ENCODE data around the gene QSOX1.

Gene QSOX1

DNA sequence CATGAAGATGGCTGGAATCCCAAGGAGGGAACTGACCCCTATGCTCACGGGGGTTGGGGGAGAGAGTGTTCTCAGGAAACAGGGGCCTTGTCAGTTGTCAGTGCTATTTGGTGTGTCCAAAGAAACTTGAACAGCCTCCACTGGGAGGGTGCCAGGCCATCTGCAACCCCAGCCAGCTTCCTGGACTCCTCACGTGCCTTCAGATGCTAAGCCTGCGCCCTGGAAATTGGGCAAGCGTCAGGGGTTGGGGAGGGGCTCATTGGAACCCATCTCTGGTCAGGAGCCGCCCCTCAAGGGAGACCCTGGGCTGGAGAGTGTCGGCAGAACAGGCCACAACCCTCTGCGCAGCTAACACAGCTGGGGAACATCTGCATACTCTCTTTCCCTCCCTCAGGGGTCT is 62.3 kb downstream of the QSOX1 start:
- no peaks in the 10 kb centered on the region for H4K20me1 ChIP-seq (ENCODE audit: insufficient read depth)
- H3K4me1 ChIP-seq (ENCODE audit: low read depth, poor library complexity, severe bottlenecking) = peaks cover 12% of the 10 kb centered on the region
- TF ChIP-seq, protein P1, sequence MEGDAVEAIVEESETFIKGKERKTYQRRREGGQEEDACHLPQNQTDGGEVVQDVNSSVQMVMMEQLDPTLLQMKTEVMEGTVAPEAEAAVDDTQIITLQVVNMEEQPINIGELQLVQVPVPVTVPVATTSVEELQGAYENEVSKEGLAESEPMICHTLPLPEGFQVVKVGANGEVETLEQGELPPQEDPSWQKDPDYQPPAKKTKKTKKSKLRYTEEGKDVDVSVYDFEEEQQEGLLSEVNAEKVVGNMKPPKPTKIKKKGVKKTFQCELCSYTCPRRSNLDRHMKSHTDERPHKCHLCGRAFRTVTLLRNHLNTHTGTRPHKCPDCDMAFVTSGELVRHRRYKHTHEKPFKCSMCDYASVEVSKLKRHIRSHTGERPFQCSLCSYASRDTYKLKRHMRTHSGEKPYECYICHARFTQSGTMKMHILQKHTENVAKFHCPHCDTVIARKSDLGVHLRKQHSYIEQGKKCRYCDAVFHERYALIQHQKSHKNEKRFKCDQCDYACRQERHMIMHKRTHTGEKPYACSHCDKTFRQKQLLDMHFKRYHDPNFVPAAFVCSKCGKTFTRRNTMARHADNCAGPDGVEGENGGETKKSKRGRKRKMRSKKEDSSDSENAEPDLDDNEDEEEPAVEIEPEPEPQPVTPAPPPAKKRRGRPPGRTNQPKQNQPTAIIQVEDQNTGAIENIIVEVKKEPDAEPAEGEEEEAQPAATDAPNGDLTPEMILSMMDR (conservative IDR thresholded peaks at IDR 0.05; ENCODE audit: low read depth, low read length) = no peak
- no peak overlapping the region for H3K27ac ChIP-seq
- no peak overlapping the region for H3K4me3 ChIP-seq (IDR thresholded peaks at IDR 0.05; ENCODE audit: insufficient read depth, low read depth, low read length)
- H3K4me2 ChIP-seq = no peak overlapping the region
- H3K27me3 ChIP-seq (ENCODE audit: insufficient read depth, low read depth) = no peaks in the 10 kb centered on the region
- H3K9ac ChIP-seq = no peak overlapping the region
- no peaks in the 10 kb centered on the region for H3K36me3 ChIP-seq (ENCODE audit: insufficient read depth)
- H2AFZ ChIP-seq (ENCODE audit: low read depth) = no peak overlapping the region
- no peaks in the 10 kb centered on the region for H3K79me2 ChIP-seq (ENCODE audit: insufficient read depth, low read depth)

DNA sequence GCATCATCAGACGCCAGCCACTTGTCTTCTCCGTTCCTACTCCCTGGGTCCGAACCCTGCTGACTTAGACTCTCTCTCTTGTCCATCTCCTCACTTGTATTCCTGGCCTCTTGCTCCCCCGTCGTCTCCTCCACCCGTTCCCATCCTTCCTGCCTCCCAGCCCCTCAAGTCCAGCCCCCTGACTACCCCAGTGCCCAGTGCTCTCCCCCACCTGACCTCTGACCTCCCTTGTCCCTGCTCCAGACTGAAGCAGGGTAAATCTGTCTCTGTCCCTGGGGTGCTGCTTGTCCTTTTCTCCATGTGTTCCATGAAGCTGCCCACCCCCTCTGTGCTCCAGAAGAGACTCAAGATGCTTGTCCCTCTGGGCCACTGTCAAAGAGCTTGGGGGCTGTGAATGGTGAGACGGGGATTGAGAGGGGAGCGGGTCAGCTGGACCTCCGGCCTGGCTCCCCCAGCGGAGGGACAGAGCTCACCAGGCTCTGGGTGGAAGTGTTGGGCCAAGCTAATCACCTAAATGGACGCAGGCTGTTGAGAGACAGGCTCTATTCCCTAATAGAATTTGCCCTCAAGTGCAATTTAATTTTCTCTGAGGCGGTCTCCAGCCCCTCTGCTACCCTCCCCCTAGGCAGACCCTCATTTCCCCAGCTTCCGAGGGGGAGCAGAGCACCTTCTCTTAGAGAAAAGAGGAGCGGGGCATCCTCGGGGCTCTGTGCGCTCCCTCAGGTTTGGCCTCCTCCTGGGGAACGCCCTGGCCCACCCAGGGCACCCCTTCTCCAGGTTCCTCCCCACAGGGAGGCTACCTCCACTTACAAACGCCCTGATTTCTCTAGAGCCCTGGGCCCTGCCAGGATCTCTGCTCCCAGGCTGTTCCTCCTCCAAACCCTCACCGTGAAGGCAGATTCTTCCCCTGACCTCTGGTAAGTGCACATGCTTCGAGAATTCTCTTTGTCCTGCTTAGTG is 64.4 kb downstream of the QSOX1 start:
- no peak overlapping the region for H3K27ac ChIP-seq
- H4K20me1 ChIP-seq (ENCODE audit: insufficient read depth) = no peaks in the 10 kb centered on the region
- no peaks in the 10 kb centered on the region for H3K36me3 ChIP-seq (ENCODE audit: insufficient read depth)
- no peak overlapping the region for H2AFZ ChIP-seq (ENCODE audit: low read depth)
- H3K4me1 ChIP-seq (ENCODE audit: low read depth, poor library complexity, severe bottlenecking) = peaks cover 22% of the 10 kb centered on the region
- H3K79me2 ChIP-seq (ENCODE audit: insufficient read depth, low read depth) = no peaks in the 10 kb centered on the region
- H3K9ac ChIP-seq = no peak overlapping the region
- H3K27me3 ChIP-seq (ENCODE audit: insufficient read depth, low read depth) = no peaks in the 10 kb centered on the region
- no peak overlapping the region for H3K4me3 ChIP-seq (IDR thresholded peaks at IDR 0.05; ENCODE audit: insufficient read depth, low read depth, low read length)
- TF ChIP-seq, protein P1 (conservative IDR thresholded peaks at IDR 0.05; ENCODE audit: low read depth, low read length) = no peak
- no peak overlapping the region for H3K4me2 ChIP-seq

DNA sequence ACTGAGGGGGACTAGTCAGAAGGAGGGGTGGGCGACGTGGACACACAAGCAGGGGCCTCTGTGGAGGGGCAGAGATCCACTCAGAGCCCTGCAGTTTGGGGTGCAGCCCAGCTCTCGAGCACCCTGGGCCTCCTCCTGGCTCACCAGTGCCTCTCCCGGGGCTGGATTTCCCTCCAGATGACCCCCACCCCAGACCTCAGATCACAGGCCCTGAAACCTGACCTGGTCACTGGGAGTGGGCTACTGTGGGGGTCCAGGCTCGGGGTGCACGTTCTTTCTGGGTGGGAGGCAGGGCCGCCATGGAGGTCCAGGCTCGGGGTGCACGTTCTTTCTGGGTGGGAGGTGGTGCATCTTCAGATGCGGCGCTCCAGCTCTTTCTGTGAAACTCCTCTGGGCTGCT is 65.1 kb downstream of the QSOX1 start:
- no peaks in the 10 kb centered on the region for H3K79me2 ChIP-seq (ENCODE audit: insufficient read depth, low read depth)
- no peak overlapping the region for H3K9ac ChIP-seq
- H3K4me2 ChIP-seq = no peak overlapping the region
- H2AFZ ChIP-seq (ENCODE audit: low read depth) = no peak overlapping the region
- H3K4me3 ChIP-seq (IDR thresholded peaks at IDR 0.05; ENCODE audit: insufficient read depth, low read depth, low read length) = no peak overlapping the region
- no peaks in the 10 kb centered on the region for H4K20me1 ChIP-seq (ENCODE audit: insufficient read depth)
- H3K4me1 ChIP-seq (ENCODE audit: low read depth, poor library complexity, severe bottlenecking) = peaks cover 22% of the 10 kb centered on the region
- no peaks in the 10 kb centered on the region for H3K27me3 ChIP-seq (ENCODE audit: insufficient read depth, low read depth)
- H3K36me3 ChIP-seq (ENCODE audit: insufficient read depth) = no peaks in the 10 kb centered on the region
- no peak overlapping the region for H3K27ac ChIP-seq
- TF ChIP-seq, protein P1 (conservative IDR thresholded peaks at IDR 0.05; ENCODE audit: low read depth, low read length) = no peak

DNA sequence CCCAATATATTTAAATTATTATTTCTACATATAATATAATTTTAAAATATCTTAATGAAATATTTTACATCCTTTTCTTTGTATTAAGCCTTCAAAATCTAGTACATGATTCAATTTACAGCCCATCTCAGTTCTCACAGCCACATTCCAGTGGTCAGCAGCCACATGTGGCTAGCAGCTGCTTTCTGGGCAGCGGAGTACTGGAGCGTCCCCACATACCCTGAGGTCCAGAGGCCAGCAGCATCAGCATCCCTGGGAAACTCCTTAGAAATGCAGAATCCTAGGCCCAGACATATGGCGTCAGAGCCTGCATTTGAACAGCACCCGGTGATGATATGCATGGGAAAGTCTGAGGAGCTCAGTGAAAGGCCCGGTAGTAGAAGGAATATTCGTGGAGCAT is 66.8 kb downstream of the QSOX1 start:
- Histone ChIP-seq H3K4me2 (no peak overlapping the region), H4K20me1 (ENCODE audit: insufficient read depth) (no peaks in the 10 kb centered on the region), H2AFZ (ENCODE audit: low read depth) (no peak overlapping the region), H3K27ac (no peak overlapping the region), H3K79me2 (ENCODE audit: insufficient read depth, low read depth) (no peaks in the 10 kb centered on the region), H3K27me3 (ENCODE audit: insufficient read depth, low read depth) (no peaks in the 10 kb centered on the region), H3K9ac (no peak overlapping the region), H3K4me3 (IDR thresholded peaks at IDR 0.05; ENCODE audit: insufficient read depth, low read depth, low read length) (no peak overlapping the region), H3K4me1 (ENCODE audit: low read depth, poor library complexity, severe bottlenecking) (peaks cover 22% of the 10 kb centered on the region), H3K36me3 (ENCODE audit: insufficient read depth) (no peaks in the 10 kb centered on the region)
- TF ChIP-seq, protein P1 (conservative IDR thresholded peaks at IDR 0.05; ENCODE audit: low read depth, low read length) = no peak

All from KMS-11 (cell line).